ENCODE results near the gene RITA1.

GRCh38 chr12:113143959-113144358 lies 41.6 kb upstream of the RITA1 start:
- TF ChIP-seq CTCF (IDR thresholded peaks at IDR 0.05) (no peak), EZH2 (IDR thresholded peaks at IDR 0.05; ENCODE audit: borderline replicate concordance, insufficient read depth, low read depth, low read length, poor library complexity, severe bottlenecking) (no peak)
